Measurements from ENCODE around the gene HIF3A. TPM values are rescaled to one million over a fixed set of nuclear protein-coding genes. Genes with fewer than 3 reads are reported as not detected.

The HIF3A gene
- total RNA-seq, 1 donor from 2014 or later: 79.3 TPM

GRCh38 chr19:46289724-46290619 lies 6.9 kb upstream of the HIF3A start:
- Histone ChIP-seq H3K4me3 (ENCODE audit: low read length in 3 of 3) (no peak overlapping the region), H3K9ac (ENCODE audit: low read depth in 1 of 3, low read length in 3 of 3) (no peak overlapping the region), H3K27ac (ENCODE audit: low read depth, low read length) (no peak overlapping the region), H3K9me3 (ENCODE audit: control insufficient read depth in 3 of 3, low read length in 3 of 3) (no peaks in the 10 kb centered on the region), H3K27me3 (ENCODE audit: control insufficient read depth in 3 of 3, insufficient read depth in 3 of 3, low read length in 3 of 3) (no peaks in the 10 kb centered on the region), H3K36me3 (ENCODE audit: control insufficient read depth in 3 of 3, insufficient read depth in 3 of 3, low read length in 3 of 3) (no peaks in the 10 kb centered on the region), H3K4me1 (ENCODE audit: control insufficient read depth in 3 of 3, insufficient read depth in 3 of 3, low read length in 3 of 3) (peaks cover 0 to 7% (median 3%) of the 10 kb centered on the region in 3 donors)

- no peak overlapping the region for H3K27ac ChIP-seq (ENCODE audit: low read depth, low read length)
- peaks cover 0 to 7% (median 3%) of the 10 kb centered on the region in 3 donors for H3K4me1 ChIP-seq (ENCODE audit: control insufficient read depth in 3 of 3, insufficient read depth in 3 of 3, low read length in 3 of 3)
- no peak overlapping the region for H3K4me3 ChIP-seq (ENCODE audit: low read length in 3 of 3)
- H3K27me3 ChIP-seq (ENCODE audit: control insufficient read depth in 3 of 3, insufficient read depth in 3 of 3, low read length in 3 of 3): peaks cover 2 to 7% (median 4%) of the 10 kb centered on the region in 3 donors
- H3K9me3 ChIP-seq (ENCODE audit: control insufficient read depth in 3 of 3, low read length in 3 of 3): no peaks in the 10 kb centered on the region
- H3K9ac ChIP-seq (ENCODE audit: low read depth in 1 of 3, low read length in 3 of 3): no peak overlapping the region
- no peaks in the 10 kb centered on the region for H3K36me3 ChIP-seq (ENCODE audit: control insufficient read depth in 3 of 3, insufficient read depth in 3 of 3, low read length in 3 of 3)
Observed at GRCh38 chr19:46291829-46292228, 5.0 kb upstream of the HIF3A start.

- H3K9ac ChIP-seq (ENCODE audit: low read depth in 1 of 3, low read length in 3 of 3): no peak overlapping the region
- no peaks in the 10 kb centered on the region for H3K36me3 ChIP-seq (ENCODE audit: control insufficient read depth in 3 of 3, insufficient read depth in 3 of 3, low read length in 3 of 3)
- H3K4me1 ChIP-seq (ENCODE audit: control insufficient read depth in 3 of 3, insufficient read depth in 3 of 3, low read length in 3 of 3): peaks cover 12 to 23% (median 20%) of the 10 kb centered on the region in 3 donors
- no peaks in the 10 kb centered on the region for H3K9me3 ChIP-seq (ENCODE audit: control insufficient read depth in 3 of 3, low read length in 3 of 3)
- no peak overlapping the region for H3K27ac ChIP-seq (ENCODE audit: low read depth, low read length)
- no peak overlapping the region for H3K4me3 ChIP-seq (ENCODE audit: low read length in 3 of 3)
- peaks cover 15 to 18% (median 17%) of the 10 kb centered on the region in 3 donors for H3K27me3 ChIP-seq (ENCODE audit: control insufficient read depth in 3 of 3, insufficient read depth in 3 of 3, low read length in 3 of 3)
Observed at GRCh38 chr19:46294494-46294893, 2.3 kb upstream of the HIF3A start.

DNA sequence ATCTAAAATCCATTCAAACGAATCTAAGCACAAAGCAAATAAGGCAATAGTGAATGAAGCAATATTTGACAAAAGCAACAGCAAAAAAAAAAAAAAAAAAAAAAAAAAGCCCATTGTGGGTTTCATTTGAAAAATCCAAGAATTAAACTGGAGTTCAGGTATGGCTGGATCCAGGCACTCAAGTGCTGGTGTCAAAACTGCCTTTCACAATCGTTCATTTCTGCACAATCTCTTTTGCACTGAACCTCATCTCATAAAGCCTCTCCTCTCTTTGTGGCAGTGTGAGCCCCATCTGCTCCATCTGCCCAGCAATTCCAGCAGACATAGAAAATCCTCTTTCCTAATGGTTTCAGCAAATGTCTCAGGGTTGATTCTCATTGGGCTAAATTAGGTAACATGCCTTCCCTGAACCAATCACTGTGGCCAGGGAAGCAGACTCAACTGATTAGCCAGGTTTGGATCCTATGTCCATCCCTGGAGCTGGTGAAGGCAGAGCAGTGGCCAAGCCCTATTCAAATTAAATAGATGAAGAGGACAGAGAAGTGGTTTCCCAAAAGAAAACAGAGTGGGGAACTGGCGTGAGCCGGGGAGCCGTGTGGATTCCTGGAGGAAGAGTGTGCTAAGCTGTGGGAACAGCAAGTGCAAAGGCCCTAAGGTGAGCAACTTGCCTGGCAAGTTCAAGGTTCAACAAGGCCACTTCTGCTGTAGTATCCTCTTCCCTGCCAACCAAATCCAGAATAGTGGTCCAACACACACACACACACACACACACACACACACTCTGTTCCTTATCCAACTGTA lies 1.2 kb upstream of the HIF3A start:
- Histone ChIP-seq H3K9ac (ENCODE audit: low read depth in 1 of 3, low read length in 3 of 3) (no peak overlapping the region), H3K4me1 (ENCODE audit: control insufficient read depth in 3 of 3, insufficient read depth in 3 of 3, low read length in 3 of 3) (peaks cover 23 to 31% (median 31%) of the 10 kb centered on the region in 3 donors), H3K27me3 (ENCODE audit: control insufficient read depth in 3 of 3, insufficient read depth in 3 of 3, low read length in 3 of 3) (peaks cover 17 to 23% (median 19%) of the 10 kb centered on the region in 3 donors), H3K27ac (ENCODE audit: low read depth, low read length) (no peak overlapping the region), H3K4me3 (ENCODE audit: low read length in 3 of 3) (no peak overlapping the region), H3K36me3 (ENCODE audit: control insufficient read depth in 3 of 3, insufficient read depth in 3 of 3, low read length in 3 of 3) (no peaks in the 10 kb centered on the region), H3K9me3 (ENCODE audit: control insufficient read depth in 3 of 3, low read length in 3 of 3) (no peaks in the 10 kb centered on the region)

GRCh38 chr19:46296202-46296480 lies 701 bp upstream of the HIF3A start:
- H3K9me3 ChIP-seq (ENCODE audit: control insufficient read depth in 3 of 3, low read length in 3 of 3): no peaks in the 10 kb centered on the region
- H3K9ac ChIP-seq (ENCODE audit: low read depth in 1 of 3, low read length in 3 of 3): no peak overlapping the region

DNA sequence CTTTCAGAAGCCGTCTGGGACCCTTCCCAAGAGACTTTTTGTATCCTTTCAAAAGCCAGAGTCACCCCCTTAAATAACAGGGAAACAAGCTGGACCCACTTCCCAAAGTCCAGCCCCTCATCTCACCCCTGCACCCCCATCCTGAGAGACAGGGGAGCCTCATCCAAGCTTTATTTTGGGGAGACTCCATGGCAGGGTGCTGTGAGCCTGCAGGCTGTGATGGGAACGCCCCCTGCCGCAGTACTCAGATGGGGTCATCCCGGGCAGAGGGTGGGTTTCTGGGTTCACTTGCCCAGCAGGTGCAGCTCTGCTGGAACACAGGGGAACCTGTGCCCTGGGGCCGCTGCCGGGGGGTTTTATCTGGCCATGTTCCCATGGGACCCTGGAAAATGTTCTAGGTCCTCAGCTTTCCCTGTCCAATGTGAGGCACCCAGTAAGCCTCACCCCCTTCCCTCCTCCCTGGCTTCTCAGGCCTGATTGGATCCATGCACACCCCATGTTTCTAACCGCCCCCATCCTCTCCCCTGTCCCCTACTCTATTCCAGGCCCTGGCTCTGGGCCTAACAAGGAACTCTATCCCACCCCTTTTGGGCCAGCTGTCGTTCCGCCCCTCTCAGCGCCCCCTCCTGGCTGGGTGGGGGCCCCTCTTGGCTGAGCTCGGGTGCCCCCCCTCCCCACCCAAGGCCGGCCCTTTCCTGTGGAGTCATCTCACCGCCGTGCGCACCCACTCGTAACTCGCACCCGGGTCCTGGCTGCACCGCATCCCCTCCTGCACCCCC lies 1.0 kb downstream of the HIF3A start:
- peak overlapping the region; percentile 66 for H3K27ac ChIP-seq (ENCODE audit: low read depth, low read length)
- no peaks in the 10 kb centered on the region for H3K36me3 ChIP-seq (ENCODE audit: control insufficient read depth in 3 of 3, insufficient read depth in 3 of 3, low read length in 3 of 3)
- H3K4me1 ChIP-seq (ENCODE audit: control insufficient read depth in 3 of 3, insufficient read depth in 3 of 3, low read length in 3 of 3): peaks cover 29 to 38% (median 37%) of the 10 kb centered on the region in 3 donors
- H3K9me3 ChIP-seq (ENCODE audit: control insufficient read depth in 3 of 3, low read length in 3 of 3): no peaks in the 10 kb centered on the region
- H3K27me3 ChIP-seq (ENCODE audit: control insufficient read depth in 3 of 3, insufficient read depth in 3 of 3, low read length in 3 of 3): peaks cover 17 to 23% (median 23%) of the 10 kb centered on the region in 3 donors
- H3K9ac ChIP-seq (ENCODE audit: low read depth in 1 of 3, low read length in 3 of 3): peak overlapping the region; percentile 45 to 70 (median 50)
- H3K4me3 ChIP-seq (ENCODE audit: low read length in 3 of 3): peak overlapping the region; percentile 58 to 63 (median 60)

More at GRCh38 chr19:46296202-46296480, 701 bp upstream of the HIF3A start:
- no peaks in the 10 kb centered on the region for H3K36me3 ChIP-seq (ENCODE audit: control insufficient read depth in 3 of 3, insufficient read depth in 3 of 3, low read length in 3 of 3)
- H3K4me1 ChIP-seq (ENCODE audit: control insufficient read depth in 3 of 3, insufficient read depth in 3 of 3, low read length in 3 of 3): peaks cover 28 to 36% (median 35%) of the 10 kb centered on the region in 3 donors
- H3K27ac ChIP-seq (ENCODE audit: low read depth, low read length): no peak overlapping the region
- peaks cover 17 to 23% (median 23%) of the 10 kb centered on the region in 3 donors for H3K27me3 ChIP-seq (ENCODE audit: control insufficient read depth in 3 of 3, insufficient read depth in 3 of 3, low read length in 3 of 3)
- no peak overlapping the region for H3K4me3 ChIP-seq (ENCODE audit: low read length in 3 of 3)

- Histone ChIP-seq H3K9me3 (ENCODE audit: control insufficient read depth in 3 of 3, low read length in 3 of 3) (no peaks in the 10 kb centered on the region), H3K36me3 (ENCODE audit: control insufficient read depth in 3 of 3, insufficient read depth in 3 of 3, low read length in 3 of 3) (no peaks in the 10 kb centered on the region), H3K9ac (ENCODE audit: low read depth in 1 of 3, low read length in 3 of 3) (peak overlapping the region; percentile 45 to 70 (median 50)), H3K4me3 (ENCODE audit: low read length in 3 of 3) (peak overlapping the region; percentile 58 to 63 (median 60)), H3K27me3 (ENCODE audit: control insufficient read depth in 3 of 3, insufficient read depth in 3 of 3, low read length in 3 of 3) (peaks cover 17 to 23% (median 23%) of the 10 kb centered on the region in 3 donors), H3K4me1 (ENCODE audit: control insufficient read depth in 3 of 3, insufficient read depth in 3 of 3, low read length in 3 of 3) (peaks cover 29 to 39% (median 37%) of the 10 kb centered on the region in 3 donors), H3K27ac (ENCODE audit: low read depth, low read length) (peak overlapping the region; percentile 66)
Observed at GRCh38 chr19:46298479-46299003, 1.7 kb downstream of the HIF3A start.

- H3K4me1 ChIP-seq (ENCODE audit: control insufficient read depth in 3 of 3, insufficient read depth in 3 of 3, low read length in 3 of 3): peaks cover 29 to 39% (median 37%) of the 10 kb centered on the region in 3 donors
- H3K27me3 ChIP-seq (ENCODE audit: control insufficient read depth in 3 of 3, insufficient read depth in 3 of 3, low read length in 3 of 3): peaks cover 17 to 23% (median 23%) of the 10 kb centered on the region in 3 donors
- peak overlapping the region; percentile 66 for H3K27ac ChIP-seq (ENCODE audit: low read depth, low read length)
- peak overlapping the region; percentile 58 to 63 (median 60) for H3K4me3 ChIP-seq (ENCODE audit: low read length in 3 of 3)
- H3K36me3 ChIP-seq (ENCODE audit: control insufficient read depth in 3 of 3, insufficient read depth in 3 of 3, low read length in 3 of 3): no peaks in the 10 kb centered on the region
- no peaks in the 10 kb centered on the region for H3K9me3 ChIP-seq (ENCODE audit: control insufficient read depth in 3 of 3, low read length in 3 of 3)
- H3K9ac ChIP-seq (ENCODE audit: low read depth in 1 of 3, low read length in 3 of 3): peak overlapping the region; percentile 45 to 51 (median 50)
Observed at GRCh38 chr19:46299004-46299509, 2.2 kb downstream of the HIF3A start.

GRCh38 chr19:46299695-46300094 lies 2.9 kb downstream of the HIF3A start:
- peak overlapping the region in 1 of 3 donors; percentile 28 for H3K9ac ChIP-seq (ENCODE audit: low read depth in 1 of 3, low read length in 3 of 3)

More at GRCh38 chr19:46299695-46300094, 2.9 kb downstream of the HIF3A start:
- peak overlapping the region; percentile 19 to 56 (median 41) for H3K4me3 ChIP-seq (ENCODE audit: low read length in 3 of 3)
- peaks cover 0 to 2% (median 0%) of the 10 kb centered on the region in 3 donors for H3K36me3 ChIP-seq (ENCODE audit: control insufficient read depth in 3 of 3, insufficient read depth in 3 of 3, low read length in 3 of 3)
- H3K27ac ChIP-seq (ENCODE audit: low read depth, low read length): peak overlapping the region; percentile 66
- peaks cover 17 to 23% (median 23%) of the 10 kb centered on the region in 3 donors for H3K27me3 ChIP-seq (ENCODE audit: control insufficient read depth in 3 of 3, insufficient read depth in 3 of 3, low read length in 3 of 3)
- H3K9me3 ChIP-seq (ENCODE audit: control insufficient read depth in 3 of 3, low read length in 3 of 3): no peaks in the 10 kb centered on the region
- peaks cover 29 to 39% (median 37%) of the 10 kb centered on the region in 3 donors for H3K4me1 ChIP-seq (ENCODE audit: control insufficient read depth in 3 of 3, insufficient read depth in 3 of 3, low read length in 3 of 3)
